Kidney (tissue), 14 donors: ENCODE data around the gene SLIT1. TPM values are rescaled to one million over a fixed set of nuclear protein-coding genes. Genes with fewer than 3 reads are reported as not detected.

Experiments
- DNase-seq, 5 donors: peaks; one replicate each; pipeline ENCODE4 v3.0.0-alpha.2; 2013 to 2020
- FAIRE-seq: peaks from 2 replicates; lab custom pipeline; 2012; peaks lifted over from hg19 to GRCh38; lab: Jason Lieb, UNC
- H3K27ac ChIP-seq, 2 donors: one replicate each; pipeline ENCODE4 v1.7.0; 2013; ENCODE audit warnings: low read depth in 2 of 2, low read length in 2 of 2, inconsistent platforms in 1 of 2
- H3K27me3 ChIP-seq: one replicate; pipeline ENCODE4 v1.7.1; 2013; ENCODE audit warnings: low read length, inconsistent platforms; ENCODE audit not compliant: control insufficient read depth, insufficient read depth
- H3K36me3 ChIP-seq, 3 donors: one replicate each; pipeline versions ENCODE4 v1.7.0 to v1.7.1; 2013; ENCODE audit warnings: low read length in 3 of 3, control low read depth in 1 of 3, inconsistent platforms in 1 of 3; ENCODE audit not compliant: insufficient read depth in 3 of 3, control insufficient read depth in 2 of 3
- H3K4me1 ChIP-seq, 3 donors: one replicate each; pipeline versions ENCODE4 v1.7.0 to v1.7.1; 2013; ENCODE audit warnings: low read length in 3 of 3, inconsistent platforms in 1 of 3, low read depth in 1 of 3; ENCODE audit not compliant: control insufficient read depth in 2 of 3, insufficient read depth in 2 of 3
- H3K4me3 ChIP-seq, 3 donors: one replicate each; pipeline versions ENCODE4 v1.7.0 to v1.8.1; 2013; ENCODE audit warnings: low read length in 3 of 3, control low read depth in 1 of 3, inconsistent platforms in 1 of 3
- H3K9ac ChIP-seq, 3 donors: one replicate each; pipeline versions ENCODE4 v1.7.0 to v1.7.1; 2013; ENCODE audit warnings: low read length in 3 of 3, control low read depth in 1 of 3, inconsistent platforms in 1 of 3
- H3K9me3 ChIP-seq, 3 donors: one replicate each; pipeline versions ENCODE4 v1.7.0 to v1.7.1; 2013; ENCODE audit warnings: low read length in 3 of 3, control low read depth in 1 of 3, inconsistent platforms in 1 of 3; ENCODE audit not compliant: control insufficient read depth in 2 of 3, insufficient read depth in 1 of 3
- intact Hi-C: fragments of 100-400 bp; cut with DNase I; formaldehyde crosslinking; loops from one replicate; pipeline ENCODE4 v1.11.1; 2022
- polyA plus RNA-seq: library from polyadenylated mRNA; stranded (reverse); fragments of 350-450 nt; fragmentation: Illumina TruSeq; extraction: RNeasy Lipid Tissue Mini Kit (QIAGEN cat#74804); gene quantifications from one replicate; pipeline ENCODE4 v1.2.3, GENCODE V29; 2014; ENCODE audit warnings: low read depth, low replicate concordance; ENCODE audit not compliant: insufficient read depth
- total RNA-seq: library from RNA; stranded (reverse); fragmentation: NEBNext Ultra II Directional; extraction: Animal tissue kit (Norgen Biotek cat#: 25700); gene quantifications from one replicate; pipeline ENCODE4 v1.2.1, GENCODE V29; 2021
- TF ChIP-seq, protein P1 (sequence below): IDR thresholded peaks from 3 replicates; pipeline ENCODE4 v1.5.1; 2012; ENCODE audit warnings: mild to moderate bottlenecking, moderate library complexity, borderline replicate concordance; ENCODE audit not compliant: insufficient read depth; ENCODE audit errors: extremely low read depth
- donor health status: control.
- donor health status: control.
- donor health status: control.
- donor health status: control.
- donor health status: control.
- donor health status: DM: yes; HTN: yes; CAD: no.
- donor health status: Normal renal cell carcinoma (clear cell type).

The SLIT1 gene
- total and polyA plus RNA-seq, 2 donors from 2014 or later = 0.06 to 0.35 TPM

DNA sequence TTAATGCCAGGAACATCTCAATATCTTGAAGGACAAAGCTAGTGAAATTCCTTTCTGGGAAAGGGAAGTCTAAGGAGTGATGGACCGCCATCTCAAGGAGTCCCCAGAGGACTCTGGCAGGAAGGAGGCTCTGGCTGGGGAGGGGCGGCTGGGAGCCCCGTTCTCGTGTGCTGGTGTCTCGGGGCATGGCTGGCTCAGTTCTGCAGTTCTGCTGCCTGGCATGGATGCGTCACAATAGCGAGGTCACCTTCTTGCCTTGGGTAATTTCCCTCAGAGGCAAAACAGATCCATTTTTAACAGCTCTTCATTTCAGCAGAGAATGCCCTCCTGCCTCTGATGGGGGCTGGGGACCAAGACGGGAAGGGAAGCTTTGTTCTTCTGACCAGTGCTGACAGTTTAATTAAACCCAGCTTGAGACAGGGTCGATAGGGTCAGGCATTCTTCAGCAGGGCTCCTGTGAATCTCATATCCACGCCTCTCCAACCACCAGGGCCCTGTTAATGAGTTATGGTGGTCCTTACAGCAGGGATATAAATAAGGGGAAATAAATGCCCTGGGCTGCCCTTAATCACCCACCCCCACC is 35.7 kb downstream of the SLIT1 start:
- intact Hi-C loops = no loop called here
- Histone ChIP-seq H3K4me3 (no peak overlapping the region), H3K27me3 (no peaks in the 10 kb centered on the region), H3K36me3 (no peaks in the 10 kb centered on the region), H3K9ac (no peak overlapping the region), H3K4me1 (no peaks in the 10 kb centered on the region), H3K9me3 (no peaks in the 10 kb centered on the region), H3K27ac (no peak overlapping the region)
- peak; percentile 35 to 89 (median 79) for DNase-seq
- FAIRE-seq = no peak
- TF ChIP-seq, protein P1, sequence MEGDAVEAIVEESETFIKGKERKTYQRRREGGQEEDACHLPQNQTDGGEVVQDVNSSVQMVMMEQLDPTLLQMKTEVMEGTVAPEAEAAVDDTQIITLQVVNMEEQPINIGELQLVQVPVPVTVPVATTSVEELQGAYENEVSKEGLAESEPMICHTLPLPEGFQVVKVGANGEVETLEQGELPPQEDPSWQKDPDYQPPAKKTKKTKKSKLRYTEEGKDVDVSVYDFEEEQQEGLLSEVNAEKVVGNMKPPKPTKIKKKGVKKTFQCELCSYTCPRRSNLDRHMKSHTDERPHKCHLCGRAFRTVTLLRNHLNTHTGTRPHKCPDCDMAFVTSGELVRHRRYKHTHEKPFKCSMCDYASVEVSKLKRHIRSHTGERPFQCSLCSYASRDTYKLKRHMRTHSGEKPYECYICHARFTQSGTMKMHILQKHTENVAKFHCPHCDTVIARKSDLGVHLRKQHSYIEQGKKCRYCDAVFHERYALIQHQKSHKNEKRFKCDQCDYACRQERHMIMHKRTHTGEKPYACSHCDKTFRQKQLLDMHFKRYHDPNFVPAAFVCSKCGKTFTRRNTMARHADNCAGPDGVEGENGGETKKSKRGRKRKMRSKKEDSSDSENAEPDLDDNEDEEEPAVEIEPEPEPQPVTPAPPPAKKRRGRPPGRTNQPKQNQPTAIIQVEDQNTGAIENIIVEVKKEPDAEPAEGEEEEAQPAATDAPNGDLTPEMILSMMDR = no peak

DNA sequence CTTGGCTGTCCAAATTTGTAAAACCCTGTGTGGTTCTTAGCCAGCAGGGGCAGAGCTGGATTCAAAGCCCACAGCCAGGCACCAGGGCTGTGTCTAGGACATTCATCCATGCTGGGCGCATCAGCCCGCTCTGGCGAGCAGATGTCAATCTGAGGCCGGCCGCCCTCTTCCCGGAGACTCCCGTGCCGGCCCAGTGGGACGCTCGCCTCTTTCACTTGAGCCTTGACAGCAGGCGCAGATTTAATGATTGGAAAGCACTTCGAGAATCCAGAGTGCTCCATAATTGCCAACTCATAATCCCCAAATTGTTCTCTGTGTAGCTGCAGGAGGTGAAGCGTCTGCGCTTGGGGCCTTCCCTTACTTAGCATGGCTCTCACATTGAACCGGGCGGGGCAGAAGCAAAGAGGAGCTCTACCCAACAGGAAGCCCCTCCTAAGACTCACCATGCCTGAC is 36.7 kb downstream of the SLIT1 start:
- FAIRE-seq = no peak
- no peak overlapping the region for H3K4me3 ChIP-seq
- no peaks in the 10 kb centered on the region for H3K27me3 ChIP-seq
- no peaks in the 10 kb centered on the region for H3K4me1 ChIP-seq
- H3K9ac ChIP-seq = no peak overlapping the region
- intact Hi-C loops = no loop called here
- H3K27ac ChIP-seq = no peak overlapping the region
- peak in 1 of 5 donors; percentile 43 for DNase-seq
- H3K36me3 ChIP-seq = no peaks in the 10 kb centered on the region
- H3K9me3 ChIP-seq = no peaks in the 10 kb centered on the region
- TF ChIP-seq, protein P1 = no peak

DNA sequence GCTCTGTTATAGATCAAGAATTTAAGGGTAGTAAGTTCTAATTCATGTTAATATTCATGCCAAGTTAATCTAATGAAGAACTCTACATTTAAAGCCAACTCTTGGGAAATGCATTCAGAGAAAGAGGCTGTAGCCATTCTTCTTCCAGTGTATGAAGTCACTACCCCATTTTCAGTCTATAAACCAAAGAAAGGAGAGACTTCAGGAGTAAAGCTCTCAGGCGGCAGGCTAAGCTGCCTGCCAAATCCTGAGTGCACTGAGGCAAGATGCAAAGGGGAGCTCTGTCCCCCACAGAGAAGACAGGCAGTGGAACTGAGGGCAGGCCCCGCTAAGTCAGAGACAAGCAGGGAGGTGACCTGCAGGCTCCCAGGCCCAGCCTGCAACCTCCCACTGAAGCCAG is 41.5 kb downstream of the SLIT1 start:
- intact Hi-C loops = no loop called here
- H3K9me3 ChIP-seq = no peaks in the 10 kb centered on the region
- H3K27me3 ChIP-seq = no peaks in the 10 kb centered on the region
- H3K27ac ChIP-seq = no peak overlapping the region
- H3K9ac ChIP-seq = no peak overlapping the region
- H3K36me3 ChIP-seq = no peaks in the 10 kb centered on the region
- H3K4me3 ChIP-seq = no peak overlapping the region
- H3K4me1 ChIP-seq = no peaks in the 10 kb centered on the region
- no peak for FAIRE-seq
- TF ChIP-seq, protein P1 = no peak
- DNase-seq = peak in 1 of 5 donors; percentile 54

DNA sequence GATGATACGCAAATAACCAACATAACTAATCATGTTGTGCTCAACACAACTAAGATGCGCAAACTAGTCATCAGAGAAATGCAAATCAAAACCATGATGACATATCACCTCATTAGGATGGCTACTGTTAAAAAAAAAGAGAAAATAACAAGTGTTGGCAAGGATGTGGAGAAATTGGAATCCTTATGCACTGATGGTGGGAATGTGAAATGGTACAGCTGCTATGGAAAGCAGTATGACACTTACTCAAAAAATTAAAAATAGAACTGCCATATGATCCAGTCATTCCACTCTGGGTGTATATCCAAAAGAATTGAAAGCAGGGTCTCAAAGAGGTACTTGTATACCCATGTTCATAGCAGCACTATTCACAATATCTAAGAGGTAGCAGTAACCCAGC is 42.9 kb downstream of the SLIT1 start:
- FAIRE-seq = no peak
- Histone ChIP-seq H3K9me3 (no peaks in the 10 kb centered on the region), H3K27me3 (no peaks in the 10 kb centered on the region), H3K36me3 (no peaks in the 10 kb centered on the region), H3K4me3 (no peak overlapping the region), H3K4me1 (no peaks in the 10 kb centered on the region), H3K9ac (no peak overlapping the region), H3K27ac (no peak overlapping the region)
- no peak for DNase-seq
- intact Hi-C loops = no loop called here
- TF ChIP-seq, protein P1 = no peak
